ENCODE measurements around the gene PTPN5.

DNA sequence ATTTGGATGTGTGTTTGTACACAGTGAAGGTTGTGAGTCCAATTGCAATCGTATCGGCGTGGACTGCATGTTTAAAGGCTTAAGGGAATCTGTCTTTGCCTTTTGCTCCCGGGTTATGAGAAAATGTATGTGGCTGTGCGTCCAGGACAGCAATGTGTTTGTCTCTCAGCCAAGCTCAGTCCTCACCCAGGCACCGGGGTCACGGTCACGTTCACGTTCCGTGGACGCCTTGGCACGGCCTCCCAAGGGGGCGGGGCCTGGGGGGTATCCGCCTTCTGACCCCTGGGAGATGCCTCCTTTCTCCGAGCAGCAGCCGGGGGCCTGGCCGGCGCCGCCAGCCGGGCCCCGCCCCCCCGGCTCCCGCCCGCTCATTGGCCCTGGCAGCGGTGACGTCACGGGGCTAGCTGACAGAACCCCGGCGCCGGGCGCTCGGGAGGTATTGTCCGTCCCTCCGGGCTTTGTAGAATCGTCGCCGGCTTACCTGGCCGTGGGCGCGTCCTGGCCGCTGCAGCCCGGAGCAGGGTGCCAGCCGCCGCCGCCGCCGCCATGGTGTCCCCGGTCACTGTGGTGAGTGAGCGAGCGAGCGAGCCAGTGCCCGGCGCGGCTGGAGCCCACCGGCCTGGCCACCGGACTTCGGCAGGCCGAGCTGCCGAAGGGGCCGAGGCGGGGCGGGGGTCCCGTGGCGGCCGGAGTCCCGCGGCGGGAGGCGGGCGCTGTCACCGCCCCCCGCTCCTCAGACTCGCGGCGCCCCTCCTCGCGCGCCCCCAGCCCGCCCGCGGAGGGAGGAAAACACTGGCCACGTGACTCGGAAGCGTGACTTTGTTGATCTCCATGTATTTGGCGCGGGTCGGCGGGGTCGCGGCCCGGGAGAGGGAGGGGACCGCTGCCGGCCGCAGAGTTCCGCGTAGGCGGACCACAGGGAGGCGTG, 93.0 kb downstream of the PTPN5 start, which contains the start of gene TMEM86A:
- TF ChIP-seq, protein P1, sequence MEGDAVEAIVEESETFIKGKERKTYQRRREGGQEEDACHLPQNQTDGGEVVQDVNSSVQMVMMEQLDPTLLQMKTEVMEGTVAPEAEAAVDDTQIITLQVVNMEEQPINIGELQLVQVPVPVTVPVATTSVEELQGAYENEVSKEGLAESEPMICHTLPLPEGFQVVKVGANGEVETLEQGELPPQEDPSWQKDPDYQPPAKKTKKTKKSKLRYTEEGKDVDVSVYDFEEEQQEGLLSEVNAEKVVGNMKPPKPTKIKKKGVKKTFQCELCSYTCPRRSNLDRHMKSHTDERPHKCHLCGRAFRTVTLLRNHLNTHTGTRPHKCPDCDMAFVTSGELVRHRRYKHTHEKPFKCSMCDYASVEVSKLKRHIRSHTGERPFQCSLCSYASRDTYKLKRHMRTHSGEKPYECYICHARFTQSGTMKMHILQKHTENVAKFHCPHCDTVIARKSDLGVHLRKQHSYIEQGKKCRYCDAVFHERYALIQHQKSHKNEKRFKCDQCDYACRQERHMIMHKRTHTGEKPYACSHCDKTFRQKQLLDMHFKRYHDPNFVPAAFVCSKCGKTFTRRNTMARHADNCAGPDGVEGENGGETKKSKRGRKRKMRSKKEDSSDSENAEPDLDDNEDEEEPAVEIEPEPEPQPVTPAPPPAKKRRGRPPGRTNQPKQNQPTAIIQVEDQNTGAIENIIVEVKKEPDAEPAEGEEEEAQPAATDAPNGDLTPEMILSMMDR (conservative IDR thresholded peaks at IDR 0.05; ENCODE audit: low read length), result no peak
- no peak for TF ChIP-seq EZH2phosphoT487 (IDR thresholded peaks at IDR 0.05; ENCODE audit: borderline replicate concordance, low read depth, low read length)
